Measurements from ENCODE around the gene RPL41. TPM values are rescaled to one million over a fixed set of nuclear protein-coding genes. Genes with fewer than 3 reads are reported as not detected.
A peak's percentile ranks its signal among the peaks of the same experiment; 100 is the strongest.

Gene RPL41
- total RNA-seq, 1 donor from 2014 or later, result 3,078 TPM

- Histone ChIP-seq H3K4me3 (ENCODE audit: insufficient read depth, low read depth, low read length) (peak within 1 kb of the TSS; percentile 99), H3K79me2 (ENCODE audit: insufficient read depth, low read length) (peaks cover 56% of the 10 kb centered on the region), H3K9me3 (ENCODE audit: insufficient read depth, low read depth, low read length) (no peaks in the 10 kb centered on the region), H3K36me3 (ENCODE audit: insufficient read depth, low read length) (peaks cover 44% of the 10 kb centered on the region), H3K27me3 (ENCODE audit: insufficient read depth, low read length) (no peaks in the 10 kb centered on the region), H3K4me2 (ENCODE audit: low read length) (peak within 1 kb of the TSS; percentile 99), H2AFZ (ENCODE audit: low read depth, low read length) (peak within 1 kb of the TSS; percentile 43), H3K27ac (ENCODE audit: low read depth, low read length) (peak within 1 kb of the TSS; percentile 95), H3K9ac (ENCODE audit: low read length) (peak within 1 kb of the TSS; percentile 99), H3K4me1 (ENCODE audit: insufficient read depth, low read length) (peaks cover 36% of the 10 kb centered on the region), H4K20me1 (ENCODE audit: insufficient read depth, low read length) (peaks cover 50% of the 10 kb centered on the region)
- H3K27ac Mint-ChIP-seq (ENCODE audit: unreplicated experiment), result peak within 1 kb of the TSS; percentile 99
- FAIRE-seq (no peak), DNase-seq (ENCODE audit: low read depth) (peak; percentile 95)
- TF ChIP-seq CTCF (IDR thresholded peaks at IDR 0.05; ENCODE audit: insufficient read depth, low read depth, low read length) (no peak), EZH2 (IDR thresholded peaks at IDR 0.05; ENCODE audit: insufficient read depth, low read length) (no peak)
- peak within 1 kb of the TSS; percentile 91 for H3K4me3 Mint-ChIP-seq (ENCODE audit: unreplicated experiment)
- peaks cover 43% of the 10 kb centered on the region for H3K36me3 Mint-ChIP-seq (ENCODE audit: low read depth, unreplicated experiment)
- no peaks in the 10 kb centered on the region for H3K27me3 Mint-ChIP-seq (ENCODE audit: low read depth, unreplicated experiment)
- no peaks in the 10 kb centered on the region for H3K9me3 Mint-ChIP-seq (ENCODE audit: unreplicated experiment)
- peaks cover 17% of the 10 kb centered on the region for H3K4me1 Mint-ChIP-seq (ENCODE audit: low read depth, unreplicated experiment)
Observed at GRCh38 chr12:56158029-56158925, 41.8 kb downstream of the RPL41 start, which contains the start of gene MYL6. MYL6 (plus strand) TSS chr12:56158359; CDS start chr12:56158402, 43 bp downstream.

- peaks cover 58% of the 10 kb centered on the region for H4K20me1 ChIP-seq (ENCODE audit: insufficient read depth, low read length)
- H3K4me2 ChIP-seq (ENCODE audit: low read length), result peak overlapping the region; percentile 99
- no peaks in the 10 kb centered on the region for H3K27me3 ChIP-seq (ENCODE audit: insufficient read depth, low read length)
- H3K4me1 ChIP-seq (ENCODE audit: insufficient read depth, low read length), result peaks cover 33% of the 10 kb centered on the region
- Mint-ChIP-seq H3K36me3 (ENCODE audit: low read depth, unreplicated experiment) (peaks cover 49% of the 10 kb centered on the region), H3K4me1 (ENCODE audit: low read depth, unreplicated experiment) (peaks cover 17% of the 10 kb centered on the region), H3K9me3 (ENCODE audit: unreplicated experiment) (no peaks in the 10 kb centered on the region), H3K4me3 (ENCODE audit: unreplicated experiment) (peak overlapping the region; percentile 91), H3K27me3 (ENCODE audit: low read depth, unreplicated experiment) (no peaks in the 10 kb centered on the region), H3K27ac (ENCODE audit: unreplicated experiment) (peak overlapping the region; percentile 99)
- H2AFZ ChIP-seq (ENCODE audit: low read depth, low read length), result no peak overlapping the region
- peak overlapping the region; percentile 95 for H3K27ac ChIP-seq (ENCODE audit: low read depth, low read length)
- H3K79me2 ChIP-seq (ENCODE audit: insufficient read depth, low read length), result peaks cover 49% of the 10 kb centered on the region
- H3K4me3 ChIP-seq (ENCODE audit: insufficient read depth, low read depth, low read length), result peak overlapping the region; percentile 99
- FAIRE-seq, result no peak
- H3K9me3 ChIP-seq (ENCODE audit: insufficient read depth, low read depth, low read length), result no peaks in the 10 kb centered on the region
- peak; percentile 53 for DNase-seq (ENCODE audit: low read depth)
- TF ChIP-seq CTCF (IDR thresholded peaks at IDR 0.05; ENCODE audit: insufficient read depth, low read depth, low read length), result no peak
- TF ChIP-seq EZH2 (IDR thresholded peaks at IDR 0.05; ENCODE audit: insufficient read depth, low read length), result no peak
- H3K9ac ChIP-seq (ENCODE audit: low read length), result peak overlapping the region; percentile 99
- peaks cover 46% of the 10 kb centered on the region for H3K36me3 ChIP-seq (ENCODE audit: insufficient read depth, low read length)
Observed at GRCh38 chr12:56158926-56159461, 42.6 kb downstream of the RPL41 start.
